A172 (cell line): ENCODE data around the gene GRK5. TPM values are rescaled to one million over a fixed set of nuclear protein-coding genes. Genes with fewer than 3 reads are reported as not detected.

Experiments used
- DNase-seq: peaks from one replicate; pipeline ENCODE4 v3.0.0-alpha.2; 2015; ENCODE audit warnings: low spot score
- total RNA-seq: library from RNA; depleted of rRNA; stranded (reverse); fragments of >200 nt; shearing (Covaris generic); gene quantifications from 2 replicates; pipeline ENCODE4 v1.2.3, GENCODE V29; 2014

Gene GRK5
- total RNA-seq, 1 experiment from 2014 or later = 13.0 TPM

DNA sequence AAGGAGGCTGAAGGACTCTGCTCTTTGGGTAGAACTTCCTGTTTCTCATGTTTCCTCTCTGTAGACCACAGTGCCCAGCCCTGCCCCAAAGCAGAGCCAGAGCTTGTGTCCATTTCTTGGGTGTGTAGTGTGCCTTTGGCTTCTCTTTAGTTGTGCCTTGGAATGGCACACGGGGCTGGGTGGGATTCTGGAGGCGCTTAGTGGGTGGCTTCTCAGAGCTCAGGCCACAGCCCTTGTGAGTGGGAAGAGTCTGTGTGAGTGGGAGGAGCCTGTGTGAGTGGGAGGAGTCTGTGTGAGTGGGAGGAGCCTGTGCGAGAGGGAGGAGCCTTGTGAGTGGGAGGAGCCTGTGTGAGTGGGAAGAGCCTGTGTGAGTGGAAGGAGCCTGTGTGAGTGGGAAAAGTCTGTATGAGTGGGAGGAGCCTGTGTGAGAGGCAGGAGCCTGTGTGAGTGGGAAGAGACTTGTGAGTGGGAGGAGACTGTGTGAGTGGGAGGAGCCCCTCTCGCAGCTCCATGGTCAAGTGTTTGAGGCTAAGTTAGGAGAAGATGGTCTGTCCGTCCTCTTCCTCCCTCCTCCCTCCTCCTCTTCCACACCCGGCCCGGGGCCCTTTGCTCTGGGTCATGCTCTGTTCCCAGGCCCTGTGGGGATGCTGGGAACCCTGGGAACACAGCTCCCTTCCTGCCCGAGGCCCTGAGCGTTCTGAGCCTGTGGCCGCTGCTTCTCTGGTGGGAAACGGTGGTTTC is 153.0 kb downstream of the GRK5 start:
- no peak for DNase-seq

DNA sequence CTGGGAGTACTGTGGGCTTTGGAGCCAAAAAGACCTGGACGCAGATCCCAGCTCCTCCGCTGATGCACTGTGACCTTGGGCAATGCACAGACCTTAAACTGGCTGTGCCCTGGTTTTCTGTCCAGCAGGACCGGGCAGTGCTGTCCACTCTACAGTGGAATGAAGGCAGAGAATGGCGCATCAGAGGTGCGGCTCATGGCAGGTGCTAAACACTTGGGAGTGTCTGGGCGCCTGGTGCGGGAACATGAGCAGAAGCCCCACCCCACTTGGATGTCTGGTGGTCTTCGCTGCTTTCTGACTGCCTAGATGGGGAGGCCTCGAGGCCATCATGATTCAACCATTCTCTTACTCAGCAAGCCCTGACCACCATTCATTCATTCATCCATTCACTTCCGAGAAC is 153.7 kb downstream of the GRK5 start:
- no peak for DNase-seq

DNA sequence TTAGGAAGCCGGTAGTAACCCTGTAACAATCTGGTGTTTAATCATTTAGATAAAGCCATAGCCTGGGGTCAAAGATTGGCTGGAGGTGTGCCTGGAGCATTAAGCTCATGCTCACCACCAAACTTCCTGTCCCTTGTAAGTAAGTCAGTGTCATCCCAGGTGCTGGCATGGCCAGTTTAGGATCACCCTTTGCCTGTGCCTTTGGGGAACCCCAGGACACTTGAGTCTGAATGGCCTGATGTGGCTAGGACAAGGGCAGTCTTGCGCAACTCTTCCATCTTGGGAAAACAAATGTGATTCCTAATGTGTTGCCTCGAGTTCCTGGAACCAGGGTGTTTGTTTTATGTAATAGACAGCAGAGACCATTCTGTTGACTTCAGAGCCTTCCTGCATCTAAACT is 154.8 kb downstream of the GRK5 start:
- DNase-seq = no peak

DNA sequence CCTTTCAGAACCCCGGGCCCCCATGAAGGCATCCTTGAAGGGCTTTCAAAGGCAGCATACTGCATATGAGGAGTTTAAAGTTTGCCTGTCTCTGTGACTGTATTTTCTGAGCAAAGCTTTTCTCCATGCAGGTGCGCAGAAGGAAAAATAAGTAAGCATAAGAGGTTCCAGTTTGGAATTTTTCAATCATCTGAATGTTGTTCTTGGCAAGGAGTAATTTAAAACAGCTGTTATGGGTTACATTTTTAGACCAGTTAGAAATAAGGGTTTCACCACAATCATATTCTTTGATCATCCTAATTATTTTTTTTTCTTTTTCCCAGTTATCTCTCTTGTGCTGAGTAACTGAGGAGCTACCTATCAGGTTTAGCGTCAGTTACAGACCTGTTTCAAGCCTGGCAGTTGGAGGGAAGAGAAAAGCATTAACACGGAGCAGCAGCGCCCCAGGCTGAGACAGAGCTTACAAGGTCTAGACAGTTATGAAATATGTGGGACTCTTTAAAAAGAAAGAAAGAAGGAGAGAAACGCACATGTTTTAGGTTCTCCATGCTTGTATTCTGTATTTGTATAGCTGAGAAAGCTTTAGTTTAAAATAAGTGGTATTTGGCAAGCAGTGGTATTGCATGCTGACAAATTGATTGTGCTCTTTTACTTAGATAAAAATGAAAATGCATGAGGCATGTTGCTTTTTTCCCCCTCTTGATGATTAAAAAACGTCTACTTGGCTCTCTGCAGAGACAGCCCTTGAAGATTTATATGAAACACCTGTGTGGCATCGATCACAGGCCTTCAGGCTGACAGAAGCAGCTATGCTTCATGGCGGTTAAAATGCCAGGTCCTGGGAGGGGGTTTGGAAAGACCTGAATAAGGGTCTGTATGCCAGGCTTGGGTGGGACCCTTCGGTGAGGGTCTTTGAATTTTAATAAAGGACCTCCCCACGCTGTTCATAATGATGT is 157.6 kb downstream of the GRK5 start:
- peak; percentile 29 for DNase-seq

DNA sequence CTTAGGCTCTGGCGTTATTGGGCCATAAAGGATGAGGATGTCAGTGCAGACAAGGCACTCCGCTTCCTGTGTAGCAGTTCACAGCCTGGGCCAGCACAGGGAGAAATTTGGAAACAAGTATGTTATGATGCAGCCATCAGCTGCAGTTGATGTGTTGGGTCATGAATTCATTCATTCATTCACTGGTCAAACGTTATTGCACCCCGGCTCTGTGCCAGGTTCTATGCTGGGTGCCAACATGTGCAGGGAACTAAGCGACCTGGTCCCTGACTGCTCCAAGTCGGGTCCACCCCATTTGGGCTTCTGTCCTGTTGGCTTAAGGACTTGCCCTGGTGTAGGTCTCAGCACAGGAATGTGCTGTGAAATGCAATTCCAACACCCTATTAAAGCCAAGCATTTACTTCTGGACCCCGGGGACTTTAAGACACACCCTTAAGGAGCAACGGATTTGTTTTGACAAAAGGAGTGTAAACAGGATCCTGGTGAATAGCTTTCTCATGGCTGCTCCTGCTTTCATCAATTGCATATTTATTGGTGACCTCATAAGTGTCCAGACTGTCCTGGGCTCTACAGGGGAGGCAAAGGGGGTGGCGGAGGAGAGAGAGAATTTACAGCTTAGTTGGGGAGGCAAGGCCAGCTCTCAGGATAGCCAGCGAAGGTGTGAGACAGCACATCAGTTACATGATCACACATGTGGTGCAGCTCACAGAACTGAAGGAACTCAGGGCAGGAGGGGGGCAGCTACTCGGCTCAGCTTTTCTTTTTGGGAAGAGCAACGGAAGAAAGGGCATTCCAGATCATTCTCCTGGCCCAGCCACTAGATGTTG is 158.6 kb downstream of the GRK5 start:
- no peak for DNase-seq

DNA sequence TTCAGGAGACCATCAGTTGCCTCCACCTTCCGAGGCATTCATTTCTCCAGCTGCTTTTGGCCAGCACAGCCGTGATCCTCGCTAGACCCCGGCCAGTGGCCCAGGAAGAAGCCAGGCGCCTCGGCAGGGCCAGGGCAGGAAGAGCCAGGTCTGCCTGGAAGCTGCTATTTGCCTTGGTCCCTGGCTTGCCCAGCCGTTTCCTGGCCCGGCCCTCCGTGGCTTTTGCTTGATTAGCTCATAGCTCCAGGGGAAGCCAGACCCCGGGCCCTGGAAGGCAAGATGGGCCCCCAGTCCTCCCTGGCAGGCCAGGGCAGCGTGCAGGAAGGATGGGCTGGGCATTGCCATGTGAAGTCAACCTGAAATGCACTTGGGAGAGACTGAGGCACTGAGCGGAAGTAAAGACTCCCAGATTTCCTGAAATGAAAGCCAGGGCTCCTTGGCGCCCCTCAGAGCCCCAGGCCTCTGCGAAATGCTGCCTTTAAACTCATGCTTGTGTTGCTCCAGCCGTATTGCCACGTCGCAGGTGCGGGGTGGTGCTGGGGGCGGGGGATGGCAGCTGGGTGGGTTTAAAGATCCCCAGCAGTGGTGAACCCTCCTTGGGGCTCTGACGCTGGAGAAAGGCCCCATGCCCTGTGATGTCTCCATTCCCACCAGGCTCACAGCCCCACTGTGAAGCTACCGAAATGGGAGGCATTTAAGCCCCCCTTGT is 160.6 kb downstream of the GRK5 start:
- no peak for DNase-seq

DNA sequence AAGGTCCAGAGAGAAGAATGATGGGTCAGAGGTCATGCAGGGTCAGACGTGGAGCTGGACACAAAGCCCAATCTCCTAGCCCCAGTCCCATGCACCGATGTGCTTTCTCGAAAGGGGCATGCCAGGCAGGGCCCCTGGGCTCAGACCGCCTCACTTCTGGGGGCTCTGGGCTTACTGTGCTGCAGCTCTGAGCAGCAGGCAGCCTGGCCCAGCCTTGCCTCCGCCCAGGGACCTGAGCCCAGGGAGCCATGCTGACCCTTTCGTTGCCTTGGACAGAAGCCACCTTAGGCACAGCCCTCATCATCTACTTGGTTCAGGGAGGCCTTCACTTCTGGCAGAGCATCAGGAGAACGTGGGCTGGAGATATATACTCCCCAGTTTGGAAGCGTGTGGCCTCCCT is 161.2 kb downstream of the GRK5 start:
- DNase-seq = no peak

DNA sequence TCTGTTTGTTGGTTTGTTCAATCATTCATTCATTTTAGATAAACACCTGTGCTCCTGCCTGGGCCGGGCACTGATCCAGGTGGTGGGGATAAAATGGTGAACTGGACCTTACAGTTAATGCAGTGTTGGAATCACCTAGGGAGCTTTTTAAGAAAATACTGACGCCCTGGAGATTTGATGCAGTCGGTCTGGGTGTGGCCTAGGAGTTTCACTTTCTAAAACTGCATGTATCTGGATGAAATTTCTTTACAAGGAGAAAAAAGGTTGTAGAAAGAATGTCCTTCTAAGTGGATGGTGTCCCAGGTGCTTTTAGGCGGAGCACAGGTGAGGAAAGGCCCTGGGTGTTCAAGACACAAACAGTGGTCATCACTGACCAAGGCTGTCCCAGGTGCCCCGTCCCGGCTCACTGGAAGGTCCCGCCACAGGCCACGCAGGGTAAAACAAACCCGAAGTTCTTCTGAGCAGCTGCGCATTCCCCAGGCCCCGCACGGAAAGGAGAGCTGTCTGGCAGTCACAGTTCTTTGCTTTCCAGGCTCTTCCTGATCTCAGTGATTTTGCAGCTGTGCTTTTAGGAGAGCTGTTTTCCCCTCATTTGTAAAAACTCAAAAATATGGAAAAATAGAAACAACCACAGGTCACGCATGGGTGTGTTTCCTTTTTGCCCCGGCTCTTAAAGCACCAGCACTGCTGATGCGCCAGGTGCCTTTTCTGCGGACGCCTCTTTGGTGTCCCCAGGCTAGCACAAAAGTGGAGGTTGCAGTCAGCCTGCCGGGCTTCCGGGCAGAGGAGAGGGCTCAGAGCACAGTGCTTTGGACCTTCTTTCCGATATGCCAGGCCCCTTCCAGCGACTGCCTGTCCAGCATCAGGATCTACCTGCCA is 161.9 kb downstream of the GRK5 start:
- no peak for DNase-seq

DNA sequence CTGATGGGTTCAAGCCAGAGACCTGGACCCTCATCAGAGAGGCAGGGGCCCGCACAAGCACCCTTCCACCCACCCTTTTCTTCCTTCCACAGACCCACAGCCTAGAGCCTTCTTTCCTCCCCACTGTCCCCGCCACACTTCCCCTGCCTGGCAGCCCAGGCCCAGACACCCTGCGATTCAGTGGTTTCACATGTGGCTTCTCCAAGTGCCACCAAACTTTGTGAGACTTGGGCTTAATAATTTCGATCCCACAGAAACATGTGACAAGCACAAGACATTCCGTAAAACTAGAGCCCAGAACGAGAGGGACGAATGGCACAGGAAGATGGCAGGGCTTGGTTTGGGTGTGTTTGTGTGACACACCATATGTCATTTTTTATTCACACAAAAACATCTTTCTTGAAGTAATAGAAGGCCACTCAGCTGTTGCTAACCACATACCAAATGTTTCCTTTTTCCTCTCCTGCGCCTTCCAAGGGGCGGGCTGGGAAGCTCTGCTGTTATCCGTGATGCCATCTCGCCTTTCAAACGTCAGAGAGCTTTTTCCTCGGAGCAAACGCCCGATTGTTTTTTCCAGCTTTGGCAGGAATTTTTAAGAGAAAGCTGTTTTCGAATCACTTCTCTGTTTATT is 162.9 kb downstream of the GRK5 start:
- no peak for DNase-seq

DNA sequence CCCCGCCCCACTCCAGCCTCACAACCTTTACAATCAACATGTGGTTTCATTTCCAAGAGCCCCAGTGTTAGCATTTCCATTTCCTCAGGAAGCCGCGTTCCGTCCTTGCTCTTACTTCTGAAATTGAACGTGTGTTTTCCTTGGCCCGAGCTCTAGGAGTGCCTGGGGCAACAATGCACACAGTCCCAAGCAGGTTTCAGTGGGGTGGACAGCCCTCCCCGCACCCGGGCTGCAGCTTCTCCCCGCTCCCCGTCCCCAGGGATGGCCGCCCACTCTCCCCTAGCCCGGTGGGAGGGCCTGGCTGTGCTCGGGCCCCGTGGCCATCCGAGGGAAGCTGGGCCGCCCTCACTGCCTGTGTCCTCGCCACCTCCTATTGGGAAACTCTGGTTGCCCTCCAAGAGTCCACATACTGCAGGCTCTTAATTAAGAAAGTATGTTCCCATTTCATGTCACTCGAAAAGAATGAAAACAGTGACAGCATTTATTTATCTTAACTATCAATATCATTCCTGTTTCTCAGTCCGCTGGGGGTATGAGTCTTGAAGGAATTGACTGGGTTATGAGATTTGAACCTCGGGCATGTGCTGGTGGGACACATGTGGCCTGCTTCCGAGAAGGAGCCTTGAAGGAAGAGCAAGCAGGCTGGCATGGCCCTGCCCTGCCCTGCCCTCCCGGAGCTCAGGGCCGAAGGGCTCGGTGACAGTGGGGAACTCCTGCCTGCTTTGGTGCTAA is 163.8 kb downstream of the GRK5 start:
- DNase-seq = no peak

DNA sequence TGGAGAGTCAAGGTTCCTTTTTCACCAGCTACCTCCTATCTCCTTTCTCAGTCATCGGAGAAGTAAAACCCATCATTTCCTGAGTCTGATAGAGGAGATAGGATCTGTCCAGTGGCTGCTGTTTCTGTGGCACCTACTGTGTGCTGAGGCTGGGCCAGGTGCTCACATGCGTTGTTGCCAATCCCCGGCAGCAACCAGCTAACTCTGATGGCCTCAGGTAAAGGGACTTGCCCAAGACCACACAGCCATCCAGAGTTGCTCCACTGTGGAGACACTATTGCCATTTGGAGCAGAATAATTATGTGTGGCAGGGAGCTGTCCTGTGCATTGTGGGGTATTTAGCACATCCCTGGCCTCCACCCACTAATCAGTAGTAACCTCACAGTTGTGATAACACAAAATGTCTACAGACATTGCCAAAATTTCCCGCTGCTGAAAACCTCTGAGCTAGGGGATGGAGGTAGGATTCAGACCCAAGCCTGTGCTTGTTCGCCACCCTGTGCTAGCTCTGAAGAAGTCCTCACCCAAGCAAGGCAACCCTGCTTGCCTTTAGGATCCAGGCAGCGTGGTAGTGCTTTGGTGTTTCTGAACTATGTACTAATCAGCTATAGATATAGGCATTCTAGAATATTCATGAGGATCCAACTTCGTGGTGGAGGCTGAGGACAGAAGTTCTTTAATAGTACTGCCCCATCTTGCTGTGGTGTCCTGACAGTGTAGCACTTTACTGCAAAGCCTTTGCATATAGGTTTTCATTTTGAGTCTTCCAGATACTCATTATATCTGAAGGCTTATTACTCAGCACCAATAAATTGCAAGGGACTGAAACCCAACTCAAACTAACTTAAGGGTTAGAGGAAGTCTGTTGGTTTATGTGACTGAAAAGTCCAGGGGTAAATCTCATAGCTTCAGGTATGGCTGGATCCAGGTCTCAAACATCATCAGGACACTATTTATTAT is 164.6 kb downstream of the GRK5 start:
- no peak for DNase-seq

DNA sequence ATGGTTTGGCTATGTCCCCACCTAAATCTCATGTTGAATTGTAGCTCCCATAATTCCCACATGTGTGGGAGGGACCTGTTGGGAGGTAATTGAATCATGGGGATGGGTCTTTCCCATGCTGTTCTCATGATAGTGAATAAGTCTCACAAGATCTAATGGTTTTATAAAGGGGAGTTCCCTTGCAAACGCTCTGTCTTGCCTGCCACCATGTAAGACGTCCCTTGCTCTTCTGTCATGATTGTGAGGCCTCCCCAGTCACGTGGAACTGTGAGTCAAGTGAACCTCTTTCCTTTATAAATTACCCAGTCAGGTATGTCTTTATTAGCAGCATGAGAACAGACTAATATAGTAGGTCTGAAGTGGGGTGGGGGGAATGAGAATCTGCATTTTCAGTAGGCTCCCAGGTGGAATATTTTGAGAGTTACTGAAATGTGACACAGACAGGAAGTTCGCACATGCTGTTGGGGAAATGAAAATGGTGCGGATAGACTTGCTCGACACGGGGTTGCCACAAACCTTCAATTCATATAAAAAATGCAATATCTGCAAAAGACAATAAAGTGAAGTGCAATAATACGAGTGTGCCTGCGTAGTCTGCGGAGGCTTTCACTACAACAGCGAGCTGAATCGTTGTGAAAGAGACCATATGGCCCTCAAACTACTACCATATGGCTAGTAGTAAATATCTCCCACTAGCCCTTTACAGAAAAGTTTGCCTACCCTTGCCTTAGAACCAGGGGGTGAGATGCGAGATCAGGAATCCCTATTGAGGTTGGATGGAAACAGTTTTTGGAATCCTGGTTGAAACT is 166.1 kb downstream of the GRK5 start:
- no peak for DNase-seq

DNA sequence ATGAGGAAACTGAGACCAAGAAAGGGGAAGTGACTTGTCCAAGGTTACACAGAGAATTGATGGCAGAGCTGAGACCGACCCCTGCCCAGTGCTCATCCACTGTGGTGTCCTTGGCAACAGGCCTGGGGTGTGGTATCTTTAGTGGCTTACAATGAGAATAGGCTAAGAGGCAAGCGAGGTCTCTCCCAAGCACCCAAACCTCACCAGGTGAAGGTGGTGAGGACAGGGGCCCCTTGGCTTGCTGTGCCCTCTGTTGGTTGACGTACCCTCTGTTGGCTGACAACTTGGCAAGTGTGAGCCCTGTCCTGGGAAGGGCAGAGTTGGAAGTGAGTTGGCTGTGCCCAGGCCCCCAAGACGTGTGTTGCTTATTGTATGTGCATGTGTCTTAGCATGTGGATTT is 166.9 kb downstream of the GRK5 start:
- no peak for DNase-seq

DNA sequence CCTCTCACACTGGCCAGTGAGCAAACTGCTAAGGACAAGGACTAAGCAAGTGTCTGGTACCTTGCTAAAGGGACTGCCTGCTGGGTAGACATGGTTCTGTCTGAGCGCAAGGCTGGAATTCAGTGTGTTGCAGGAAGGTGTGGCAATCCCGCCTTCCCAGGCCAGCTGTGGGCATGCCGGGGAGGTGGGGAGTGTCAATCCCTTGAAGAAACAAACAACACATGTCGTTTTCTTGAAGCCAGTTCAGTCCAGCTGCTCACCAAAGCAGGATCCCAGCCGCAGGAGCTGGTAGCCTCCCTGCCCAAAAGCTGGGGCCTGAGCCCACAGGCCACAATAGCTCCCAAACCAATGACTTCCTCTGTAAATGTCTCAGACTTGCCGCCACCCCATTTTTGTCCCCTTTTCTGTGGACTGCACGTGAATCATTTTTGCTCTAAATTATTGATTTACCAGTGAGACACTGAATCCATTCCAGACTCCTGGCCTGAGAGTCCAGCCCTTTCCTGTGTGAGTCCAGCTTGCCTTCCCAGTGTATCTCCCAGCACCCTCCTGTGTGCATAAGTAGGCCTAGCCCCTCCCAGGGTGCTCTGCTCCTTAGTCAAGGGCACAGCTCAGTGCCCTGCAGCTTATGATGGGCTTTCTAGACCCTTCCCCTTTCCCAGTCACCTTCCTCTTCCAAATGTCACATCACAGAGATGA is 168.4 kb downstream of the GRK5 start:
- no peak for DNase-seq

DNA sequence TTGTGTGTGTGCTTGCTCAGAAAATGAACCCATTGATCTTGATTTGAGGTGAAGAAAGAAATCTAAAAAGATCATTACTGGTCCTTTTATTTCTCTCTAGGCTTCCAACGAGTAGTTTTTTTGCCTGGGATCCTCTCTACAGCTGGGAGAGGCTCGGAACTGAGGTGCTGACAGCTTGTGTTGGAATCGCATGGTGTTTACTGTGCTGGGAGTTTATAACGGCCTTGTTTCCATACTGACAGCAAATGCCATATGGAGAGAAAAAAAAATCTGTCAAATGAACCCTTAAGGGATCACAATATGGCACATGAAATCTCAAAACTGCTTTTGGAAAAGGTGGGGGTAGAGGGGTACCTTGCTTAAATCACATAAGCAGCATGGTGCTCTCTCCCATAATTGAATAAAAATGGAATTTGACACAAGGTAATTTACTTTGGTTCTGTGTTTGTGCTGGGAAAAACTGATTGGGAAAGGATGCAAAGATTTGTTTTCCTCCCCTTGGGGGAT is 170.1 kb downstream of the GRK5 start:
- DNase-seq = no peak

DNA sequence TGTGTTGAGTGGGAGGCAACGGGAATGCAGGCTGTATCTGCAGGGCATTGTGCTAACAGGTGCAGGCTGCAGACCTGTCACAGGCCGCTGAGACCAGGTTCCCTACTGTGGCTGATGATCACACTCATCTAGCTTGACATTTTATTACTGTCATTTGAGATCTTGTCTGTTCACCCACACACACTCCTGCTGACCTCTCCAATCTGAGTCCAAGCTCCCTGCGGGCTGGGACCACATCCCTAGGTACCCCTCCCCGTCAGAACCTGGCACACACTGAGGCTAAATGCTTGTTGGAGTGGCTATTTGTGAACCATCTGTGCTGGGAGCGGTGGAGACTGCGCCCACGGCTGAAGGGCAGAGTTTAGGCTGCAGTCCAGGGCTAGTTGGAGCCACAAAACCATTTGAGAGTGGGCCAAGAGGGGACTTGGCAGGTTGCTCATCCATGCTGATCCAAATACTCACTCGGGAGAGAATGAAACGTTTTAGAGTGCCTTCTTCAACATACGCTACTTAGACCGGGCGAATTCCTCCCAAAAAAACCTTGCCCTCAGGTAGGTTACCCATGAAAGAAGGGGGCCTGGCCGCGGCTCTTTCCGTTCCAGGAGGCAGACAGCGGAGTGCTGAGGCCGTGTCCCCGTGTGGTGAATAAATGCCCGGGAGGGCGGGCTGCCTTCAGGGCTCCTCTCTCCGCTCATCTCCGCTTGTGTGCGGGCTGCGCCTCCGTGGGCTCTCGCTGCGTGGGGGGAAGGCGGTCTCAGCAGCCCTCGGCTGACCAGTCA is 170.8 kb downstream of the GRK5 start:
- no peak for DNase-seq
